GM19328 (cell line): ENCODE measurements around the gene GALNT7.

Source experiments
- ATAC-seq: cut with Tn5 transposase; IDR thresholded peaks from one replicate; pipeline ENCODE4 v1.9.1; 2021; ENCODE audit warnings: mild to moderate bottlenecking, moderate library complexity; ENCODE audit not compliant: unreplicated experiment

Gene GALNT7

DNA sequence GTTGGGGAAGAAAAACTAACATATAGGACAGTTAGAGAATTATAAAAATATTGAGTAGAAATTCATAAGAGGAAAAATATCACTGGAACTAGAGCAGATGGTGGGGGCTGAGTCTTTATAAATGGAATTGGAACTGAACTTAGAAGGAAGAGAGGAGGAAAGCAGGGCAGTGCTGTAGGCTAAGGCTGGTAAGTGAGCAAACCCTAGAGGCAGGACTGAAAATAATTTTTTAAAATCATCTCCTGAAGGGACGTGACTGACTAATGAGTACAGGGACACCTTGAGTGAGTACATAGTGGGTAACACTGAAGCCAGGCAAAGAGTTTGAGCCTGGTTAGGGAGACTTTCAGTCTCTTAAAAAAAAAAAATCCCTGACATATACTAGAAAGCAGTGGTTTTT lies 63.3 kb downstream of the GALNT7 start:
- no peak for ATAC-seq

DNA sequence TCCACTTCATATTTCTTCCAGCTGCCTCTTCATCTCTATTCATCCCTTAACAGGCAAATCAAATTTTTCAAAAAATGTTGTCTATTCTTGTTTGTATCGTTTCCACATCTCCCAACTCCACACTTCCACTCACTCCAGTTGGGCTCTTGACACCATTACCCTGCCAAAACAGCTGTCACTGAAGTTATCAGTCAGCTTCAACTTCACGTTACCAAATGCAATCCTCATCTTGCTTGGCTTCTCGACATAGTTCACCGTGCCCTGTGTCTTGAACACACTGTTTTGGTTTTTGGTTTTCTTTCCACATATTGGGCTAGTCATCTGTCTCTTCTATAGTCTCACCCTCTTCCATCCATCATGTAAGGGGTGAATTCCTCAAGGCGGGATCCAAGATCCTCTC lies 65.2 kb downstream of the GALNT7 start:
- no peak for ATAC-seq

DNA sequence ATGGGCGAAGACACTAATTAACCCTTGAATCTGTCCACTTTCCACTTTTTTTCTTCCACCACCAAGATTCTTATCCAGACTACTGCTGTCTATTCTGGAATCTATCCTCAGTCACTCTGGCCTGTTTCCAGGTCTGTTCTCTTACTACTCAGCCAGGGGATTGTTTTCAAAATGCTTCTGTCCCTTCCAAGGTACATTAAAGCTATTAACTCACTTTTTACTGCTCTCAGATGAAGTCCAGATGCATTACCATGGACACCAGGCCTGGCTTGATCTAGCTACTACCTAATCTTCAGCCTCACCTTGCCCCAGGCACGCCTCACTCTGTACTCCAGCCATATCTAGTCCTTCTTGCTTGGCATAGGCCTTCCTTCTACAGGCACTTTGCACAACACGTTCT lies 66.4 kb downstream of the GALNT7 start:
- ATAC-seq: no peak

DNA sequence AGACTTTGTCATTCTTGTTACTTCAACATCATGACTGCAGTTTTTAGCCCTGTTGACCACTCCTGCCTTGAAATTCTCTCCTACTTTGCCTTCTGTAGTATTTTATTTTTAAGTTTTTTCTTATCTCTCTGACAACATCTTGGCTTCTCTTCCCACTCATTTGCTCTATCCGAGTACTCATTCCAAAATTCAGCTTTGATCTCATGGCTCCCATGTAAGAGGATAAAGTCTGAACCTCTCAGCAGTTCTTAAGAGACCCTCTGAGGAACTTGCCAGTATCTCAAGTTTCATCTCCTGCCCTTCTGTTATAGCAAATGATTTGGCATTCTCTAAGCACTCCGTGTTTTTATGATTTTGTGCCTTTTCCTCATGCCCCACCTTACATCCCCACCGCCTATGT lies 67.7 kb downstream of the GALNT7 start:
- ATAC-seq: no peak

DNA sequence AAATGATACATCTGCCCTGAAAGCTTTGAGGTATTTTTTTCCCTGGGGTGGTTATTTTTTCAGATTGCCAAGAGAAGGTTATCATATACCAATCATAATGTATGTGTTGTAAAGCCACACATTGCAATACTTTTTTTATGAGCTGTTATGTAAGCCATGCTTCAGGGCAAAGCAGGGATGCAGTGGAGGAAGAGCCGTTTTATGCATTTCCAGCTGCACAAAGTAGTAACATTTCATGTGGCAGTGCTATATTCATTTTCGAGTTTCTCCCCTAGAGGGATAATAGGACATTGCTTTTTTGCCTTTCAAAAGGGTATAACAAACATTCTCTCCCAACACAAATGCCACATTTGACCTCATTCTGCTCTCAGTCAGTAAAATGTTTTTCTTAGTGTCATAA lies 68.5 kb downstream of the GALNT7 start:
- no peak for ATAC-seq

DNA sequence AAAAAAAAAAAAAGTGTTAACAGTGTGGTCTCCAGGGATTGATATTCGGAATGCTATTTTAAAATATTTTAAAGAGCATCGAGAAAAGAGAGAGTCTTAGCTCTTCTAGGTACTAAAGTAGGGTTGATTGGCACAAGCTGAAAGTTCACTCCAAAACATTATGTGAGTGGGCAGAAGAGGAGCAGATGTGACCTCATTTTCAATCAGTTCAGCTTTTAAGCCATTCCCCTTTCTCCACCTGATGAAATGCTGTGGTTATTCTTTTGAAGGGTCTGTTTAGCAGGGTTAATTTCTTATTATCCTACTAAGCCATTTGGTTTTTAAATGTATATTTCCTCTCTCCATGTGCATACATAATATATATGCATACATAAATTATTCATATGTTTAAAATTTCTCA lies 69.2 kb downstream of the GALNT7 start:
- no peak for ATAC-seq

DNA sequence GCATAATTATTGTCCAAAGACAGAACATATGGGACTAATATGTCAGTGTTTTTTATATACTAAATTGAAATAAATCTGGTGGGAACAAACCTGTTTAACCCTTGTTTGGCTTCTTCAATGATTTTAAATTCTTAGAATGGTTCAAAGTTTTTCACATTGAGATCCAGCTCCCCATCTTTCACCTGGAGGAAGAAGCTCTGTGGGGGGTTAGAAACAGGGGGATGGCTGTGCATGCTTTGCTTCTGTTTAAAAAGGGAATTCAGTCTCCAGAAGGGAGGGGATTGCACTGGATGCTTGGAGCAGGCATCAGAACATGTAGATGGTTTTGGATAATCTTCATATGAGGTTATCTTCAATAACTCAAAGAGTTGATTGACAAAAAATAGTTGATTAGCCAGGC lies 72.1 kb downstream of the GALNT7 start:
- ATAC-seq: no peak

DNA sequence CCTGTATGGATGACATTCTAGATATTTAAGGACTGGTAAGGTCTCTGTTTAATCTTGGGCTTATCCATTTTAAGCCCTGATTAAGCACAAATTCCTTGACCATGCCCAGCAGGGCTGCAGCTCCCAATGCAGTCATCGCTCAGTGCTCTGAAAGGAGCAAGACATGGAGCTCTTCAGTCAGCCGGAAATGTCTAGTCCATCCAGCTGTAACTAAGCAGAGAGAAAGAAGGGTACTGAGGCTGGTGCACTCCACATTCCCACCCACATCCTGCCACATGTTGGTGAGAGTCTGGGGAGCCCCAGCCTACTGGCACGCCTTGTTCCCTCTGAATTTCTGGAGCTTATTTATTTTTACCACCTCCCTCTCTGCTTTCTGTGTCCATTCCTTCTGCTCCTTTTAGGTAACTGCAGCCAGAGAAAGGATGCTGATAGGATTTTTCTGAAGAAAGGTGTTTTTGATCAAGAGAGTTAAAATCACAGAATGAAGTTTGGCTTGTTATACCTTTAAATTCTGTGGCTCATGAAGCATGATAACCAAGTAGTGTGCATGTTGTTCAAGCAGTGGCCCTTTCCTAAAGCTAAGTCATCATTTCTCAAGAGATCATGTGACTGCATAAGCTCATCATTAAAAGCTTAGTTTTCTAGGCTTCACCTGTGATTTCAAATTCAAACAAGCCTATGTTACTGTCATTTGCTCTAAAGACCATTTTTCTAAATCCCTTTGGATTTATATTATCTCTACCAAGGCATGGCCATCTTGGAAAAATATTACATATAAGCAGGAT lies 74.0 kb downstream of the GALNT7 start:
- ATAC-seq: no peak

DNA sequence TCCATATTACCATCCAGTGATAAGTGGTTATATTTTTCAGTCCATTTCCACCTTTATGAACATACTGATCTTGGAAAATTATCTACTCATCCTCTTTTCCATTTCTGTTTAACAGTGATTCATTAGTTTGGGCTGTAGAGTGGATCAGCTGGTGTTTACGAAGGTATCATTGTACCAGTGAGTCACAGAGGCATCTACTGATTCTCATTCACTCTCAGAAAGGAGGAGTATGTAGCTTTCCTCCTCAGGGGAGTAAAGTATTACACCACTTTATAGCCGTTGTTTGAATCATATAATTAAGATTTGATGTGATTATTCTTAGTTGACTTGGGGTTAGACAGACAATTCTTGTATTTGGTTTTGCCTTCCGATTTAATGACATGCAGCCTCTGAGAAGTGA lies 74.7 kb downstream of the GALNT7 start:
- ATAC-seq: no peak

DNA sequence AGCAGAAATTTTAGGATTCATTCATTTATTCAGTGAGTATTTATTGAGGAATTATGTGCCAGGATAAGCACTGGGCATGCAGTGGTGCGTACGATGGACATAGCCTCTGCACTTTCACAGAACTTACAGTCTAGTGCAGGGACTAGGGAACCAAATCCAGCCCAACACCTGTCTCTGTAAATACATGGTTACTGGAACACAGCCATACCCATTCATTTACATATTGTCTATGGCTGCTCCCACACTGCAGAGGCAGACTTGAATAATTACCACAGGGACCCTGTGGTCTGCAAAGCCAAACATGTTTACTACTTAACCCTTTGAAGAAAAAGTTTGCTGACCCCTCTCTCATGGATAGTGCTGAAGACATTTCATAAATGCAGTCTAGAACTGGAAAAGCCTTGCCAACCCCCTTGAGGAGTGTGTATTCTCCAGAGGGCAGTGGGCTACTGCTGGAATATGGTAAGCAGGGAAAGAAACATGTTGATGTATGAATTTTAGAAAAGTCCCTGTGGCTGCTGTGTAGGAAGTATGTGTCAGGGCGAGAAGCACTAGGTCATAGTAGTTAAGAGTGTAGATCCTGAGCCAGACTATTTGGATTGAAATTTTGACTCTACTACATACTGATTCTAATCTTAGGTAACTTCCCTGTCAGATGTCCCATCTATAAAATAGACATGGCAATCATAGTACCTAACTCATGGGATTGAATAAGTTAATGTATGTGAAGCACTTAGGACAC lies 75.5 kb downstream of the GALNT7 start:
- peak; percentile 71 for ATAC-seq

DNA sequence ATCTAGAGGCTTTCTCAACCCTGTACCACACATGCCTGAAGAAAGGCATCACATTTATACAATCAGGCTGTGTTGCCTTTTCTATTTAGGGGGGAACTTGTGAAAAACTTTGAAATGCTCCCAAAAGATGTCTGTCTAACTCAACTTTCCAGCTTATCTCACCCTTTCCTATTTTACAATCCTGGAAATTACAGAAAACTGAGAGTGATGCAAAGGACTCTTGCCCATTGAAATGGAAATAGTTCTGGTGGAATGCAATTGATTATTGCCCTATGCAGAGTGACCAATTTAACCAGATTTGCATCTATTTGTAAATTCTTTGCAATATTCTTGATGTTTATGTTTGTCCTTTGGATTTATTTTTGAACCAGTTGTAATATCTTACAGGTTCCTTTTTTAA lies 77.3 kb downstream of the GALNT7 start:
- no peak for ATAC-seq

DNA sequence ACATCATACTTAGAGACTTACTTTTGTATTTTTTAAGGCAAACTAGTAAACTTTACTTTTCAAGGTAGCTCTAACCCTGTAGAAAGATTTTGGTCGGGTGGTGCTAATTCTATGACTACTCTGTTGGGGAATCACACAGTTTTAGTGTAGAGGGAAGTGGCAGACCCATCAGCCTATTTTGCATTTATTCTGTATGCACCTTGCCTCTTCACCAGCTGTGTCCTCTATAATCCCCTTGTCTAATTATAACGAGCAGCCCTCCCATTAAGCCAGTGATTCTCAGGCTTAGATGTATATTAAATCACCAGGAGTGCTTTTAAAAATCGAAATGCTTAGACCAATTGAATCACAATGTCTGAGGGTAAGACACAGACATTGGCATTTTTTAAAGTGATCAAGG lies 78.1 kb downstream of the GALNT7 start:
- peak; percentile 50 for ATAC-seq

DNA sequence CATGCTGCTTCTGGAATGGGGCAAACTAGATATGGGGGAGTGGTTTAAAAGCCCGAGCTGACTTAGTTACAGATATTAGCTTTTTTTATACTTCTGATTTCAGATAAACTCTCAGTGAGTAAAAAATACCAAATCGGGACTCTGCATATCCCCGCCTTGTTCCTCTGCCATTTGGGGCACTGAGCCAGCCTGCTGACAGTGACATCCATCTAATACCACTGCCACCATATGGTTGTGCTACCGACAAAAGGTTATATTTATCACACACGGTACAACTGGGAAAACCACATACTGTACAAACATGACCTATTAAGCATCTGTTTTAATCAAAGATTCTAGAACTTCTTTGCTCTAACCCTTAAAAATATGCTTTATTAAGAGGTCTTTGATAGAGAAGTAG lies 78.7 kb downstream of the GALNT7 start:
- ATAC-seq: no peak

DNA sequence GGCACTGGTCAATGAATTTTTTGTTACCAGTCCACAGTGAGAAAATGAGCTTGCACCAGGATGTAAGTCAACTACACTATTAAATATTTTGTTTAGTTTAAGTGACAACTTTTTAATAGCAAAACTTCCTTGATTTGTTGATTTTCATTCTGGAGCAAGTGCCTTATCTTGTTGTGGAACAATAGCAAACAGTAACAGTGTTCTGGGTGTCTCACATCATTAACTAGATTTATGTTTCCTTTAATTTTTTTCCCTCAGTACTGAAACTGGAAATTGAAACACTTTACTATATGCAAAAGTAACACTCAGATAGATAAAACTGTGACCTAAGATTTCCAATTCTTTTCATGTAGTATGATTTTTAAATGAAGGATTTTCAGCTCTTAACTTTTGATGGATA lies 80.1 kb downstream of the GALNT7 start:
- ATAC-seq: no peak

DNA sequence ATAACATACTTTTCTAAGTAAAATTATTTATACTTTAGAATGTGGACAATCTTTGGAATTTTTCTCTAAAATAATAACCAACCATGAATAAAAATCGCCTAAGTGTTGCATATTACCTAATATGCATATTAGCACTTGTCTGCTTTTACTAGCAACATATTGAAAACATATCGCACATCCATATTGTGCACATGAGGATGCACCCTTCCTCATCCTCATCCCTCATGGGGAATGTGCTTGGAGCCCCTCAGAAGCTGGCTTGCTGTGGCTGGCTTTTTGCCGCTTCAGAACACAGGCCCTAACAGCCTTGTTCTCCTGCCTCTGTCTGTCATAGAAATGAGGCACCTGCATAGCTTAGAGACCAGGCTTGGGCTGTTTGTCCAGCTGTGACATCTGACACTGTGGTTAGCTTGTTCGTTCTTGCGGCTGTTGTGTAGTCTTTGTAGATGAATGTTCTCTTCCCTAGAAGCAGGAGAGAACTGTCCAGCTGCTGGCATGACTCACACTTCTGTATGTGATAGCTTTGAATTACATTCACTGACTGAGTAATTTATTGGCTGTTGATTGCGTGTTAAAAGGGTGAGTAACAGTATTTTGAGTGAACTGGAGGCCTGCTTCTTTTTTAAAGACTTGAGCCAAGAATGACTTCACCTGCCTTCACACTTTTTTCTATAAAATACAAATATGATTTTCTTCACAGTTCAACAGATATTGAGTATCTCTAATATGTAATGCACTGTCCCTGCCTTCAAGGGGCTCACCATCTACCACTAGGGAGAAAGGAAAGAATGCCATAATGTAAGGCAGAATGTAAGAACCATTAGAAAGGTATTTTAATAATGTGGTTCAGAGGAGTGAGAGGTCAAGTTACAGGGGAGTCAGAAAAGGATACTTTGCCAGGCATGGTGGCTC lies 83.7 kb downstream of the GALNT7 start:
- ATAC-seq: no peak

DNA sequence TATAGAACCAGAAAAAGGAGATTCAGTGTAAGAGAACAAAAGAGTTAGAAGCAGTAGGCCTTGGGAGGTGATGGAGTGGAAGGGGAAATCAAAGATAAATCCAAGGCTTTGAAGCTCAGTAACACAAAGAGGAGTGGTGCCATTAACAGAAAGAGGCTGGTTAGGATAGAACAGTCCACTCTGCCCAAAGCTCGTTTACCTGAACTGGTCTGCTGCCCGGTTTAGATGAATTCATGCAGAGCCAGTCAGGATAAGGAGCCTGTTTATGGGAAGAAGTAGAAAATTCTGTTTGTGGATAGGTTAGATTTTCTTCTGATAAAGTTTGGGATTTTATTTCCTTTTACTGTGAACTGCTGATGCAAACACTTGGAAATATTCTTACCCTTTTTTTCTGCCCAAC lies 85.0 kb downstream of the GALNT7 start:
- ATAC-seq: no peak

DNA sequence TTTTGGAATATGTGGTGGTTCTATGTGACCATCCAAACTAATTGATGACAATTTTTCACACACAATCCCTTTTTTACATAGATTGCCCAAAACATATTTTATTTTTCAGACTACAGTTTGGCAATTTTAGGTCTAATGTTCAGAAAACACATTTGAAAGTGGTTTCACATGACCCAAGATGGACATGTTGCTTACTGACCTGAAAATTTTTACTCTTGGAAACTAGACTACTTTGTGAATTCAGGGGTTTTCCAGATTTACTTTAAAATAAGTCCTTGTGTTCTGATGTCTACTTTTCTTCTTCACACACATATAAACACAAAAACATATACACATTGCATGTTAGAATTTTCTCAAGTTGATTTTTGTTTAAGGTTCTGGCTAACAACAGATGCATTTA lies 86.0 kb downstream of the GALNT7 start:
- ATAC-seq: no peak

DNA sequence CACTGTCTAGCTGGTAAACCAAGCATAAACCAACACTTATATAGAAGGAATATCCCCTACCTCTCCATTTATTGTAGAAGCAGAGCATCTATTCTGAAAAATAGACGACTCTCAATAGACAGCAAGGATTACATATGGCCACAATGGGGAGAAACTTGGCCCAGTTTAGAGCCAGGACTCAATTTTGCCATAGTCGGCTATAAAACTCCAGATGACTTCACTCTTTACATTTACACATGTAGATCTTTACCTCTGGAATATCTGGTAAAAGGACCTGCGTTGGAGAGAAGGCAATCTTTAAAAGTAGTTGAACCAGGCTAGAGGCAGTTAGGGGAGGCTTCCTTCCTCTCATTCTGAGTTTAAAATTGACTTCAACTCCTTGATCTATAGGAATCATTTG lies 88.2 kb downstream of the GALNT7 start:
- ATAC-seq: no peak

DNA sequence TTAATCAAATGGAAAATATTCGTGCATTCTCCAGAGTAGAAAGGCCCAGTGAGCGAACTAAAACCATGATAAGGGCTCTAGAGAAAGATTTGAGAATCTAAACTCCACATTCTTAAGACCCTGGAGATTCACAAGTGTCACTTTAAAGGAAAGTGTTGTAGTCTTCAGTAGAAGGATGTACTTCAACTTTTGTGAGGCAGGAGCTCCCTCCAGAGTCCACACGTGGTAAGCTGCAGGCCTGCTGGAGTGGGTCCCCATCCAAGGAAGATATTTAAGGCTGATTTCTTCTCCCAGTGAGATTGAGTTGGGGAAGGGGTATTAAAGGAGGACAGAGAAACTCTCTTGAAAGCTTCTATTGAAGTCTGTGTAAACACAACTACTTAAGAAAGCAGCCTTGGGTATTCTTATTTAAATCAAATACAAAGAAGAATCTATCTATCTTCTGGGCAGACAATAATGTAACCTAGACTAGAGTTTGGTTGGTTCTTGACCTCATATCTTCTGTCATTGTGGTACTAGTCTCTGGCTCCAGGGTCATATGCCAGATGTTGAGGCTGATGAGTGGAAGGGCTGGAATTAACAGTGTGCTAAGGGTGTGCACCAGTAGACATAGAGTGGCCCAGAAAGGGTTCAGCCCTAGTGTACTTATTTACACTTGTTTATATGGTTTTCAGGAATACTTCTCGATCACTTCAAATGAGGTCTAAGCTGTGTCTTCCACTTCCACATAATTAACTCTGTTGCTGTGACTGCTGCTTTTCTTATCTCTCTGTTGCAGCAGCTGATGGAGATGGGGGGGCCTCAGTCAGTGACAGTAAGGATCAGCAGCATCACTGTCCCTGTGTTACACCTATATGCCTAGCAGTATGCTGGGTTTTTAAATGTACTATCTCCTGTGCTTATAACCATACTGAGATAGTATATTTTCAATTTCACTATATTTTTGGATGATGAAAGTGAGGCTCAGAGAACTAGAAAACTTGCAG lies 89.4 kb downstream of the GALNT7 start:
- ATAC-seq: peak; percentile 82

DNA sequence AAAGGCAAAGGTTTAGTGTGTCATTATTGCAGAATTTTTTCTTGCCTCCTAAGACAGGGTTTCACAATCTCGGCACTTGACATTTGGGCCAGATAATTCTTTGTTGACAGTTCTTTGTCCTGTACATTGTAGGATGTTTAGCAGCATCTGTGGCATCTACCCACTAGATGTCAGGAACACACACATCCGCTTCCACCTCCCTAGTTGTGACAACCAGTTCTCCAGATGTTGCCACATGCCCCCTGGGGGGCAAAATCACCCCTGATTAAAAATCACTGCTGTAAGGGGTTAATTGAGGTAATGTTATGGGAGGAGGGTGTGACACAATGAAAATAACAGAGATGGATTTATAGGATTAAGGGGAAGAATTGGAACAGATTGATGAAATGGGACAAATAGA lies 90.3 kb downstream of the GALNT7 start:
- ATAC-seq: no peak
